Gastroesophageal sphincter (tissue), 3 donors: Measurements from ENCODE around the gene OBSL1.

Experiments
- CTCF ChIP-seq, 4 experiments: fragments of 200-600 bp in 2 of 4; fragments of 450-650 bp in 2 of 4; sonication (generic) in 1 of 4; IDR thresholded peaks; one replicate each; pipeline ENCODE4 v1.5.1; 2017 to 2019; ENCODE audit warnings: antibody characterized with exemption in 4 of 4, mild to moderate bottlenecking in 2 of 4, moderate library complexity in 2 of 4
- EP300 ChIP-seq: sonication (generic); formaldehyde crosslinking; IDR thresholded peaks from one replicate; pipeline ENCODE4 v1.6.1; 2017; ENCODE audit warnings: antibody characterized with exemption, mild to moderate bottlenecking
- POLR2A ChIP-seq, 2 donors: fragments of 450-650 bp; IDR thresholded peaks; one replicate each; pipeline ENCODE4 v1.6.1; 2017; ENCODE audit warnings: antibody characterized with exemption in 2 of 2, mild to moderate bottlenecking in 2 of 2, moderate library complexity in 1 of 2
- POLR2AphosphoS5 ChIP-seq: sonication (generic); formaldehyde crosslinking; IDR thresholded peaks from one replicate; pipeline ENCODE4 v1.6.1; 2017; ENCODE audit warnings: antibody characterized with exemption

- TF ChIP-seq POLR2AphosphoS5: no peak
- TF ChIP-seq CTCF (IDR thresholded peaks at IDR 0.05): no peak
- no peak for TF ChIP-seq POLR2A (IDR thresholded peaks at IDR 0.05)
- TF ChIP-seq EP300: no peak
Measured at GRCh38 chr2:219593154-219593553, 21.8 kb upstream of the OBSL1 start.
